ENCODE results near the gene GFI1B.
"Not testable (repeated sequence)": the region's sequence is repeated elsewhere in the genome, so short reads cannot be mapped to it uniquely, and the experiment has no call there.

GFI1B gene

GRCh38 chr9:132978451-132979131 lies at the start of gene GFI1B:
Gene GFI1B (plus strand): TSS chr9:132978694. CDS start chr9:132986679, 7,985 bp downstream.
- DNase-seq = no peak

GRCh38 chr9:132931178-132931735 lies 47.2 kb upstream of the GFI1B start:
- no peak for DNase-seq

GRCh38 chr9:132935026-132935425 lies 43.5 kb upstream of the GFI1B start:
- no peak for DNase-seq

- no peak for DNase-seq
Measured at GRCh38 chr9:132937463-132937901, 41.0 kb upstream of the GFI1B start.

GRCh38 chr9:132939169-132939568 lies 39.3 kb upstream of the GFI1B start:
- no peak for DNase-seq

GRCh38 chr9:132942541-132943182 lies 35.8 kb upstream of the GFI1B start:
- DNase-seq = no peak

- peak in 1 of 2 experiments; percentile 23 for DNase-seq
Measured at GRCh38 chr9:132943651-132944293, 34.7 kb upstream of the GFI1B start.

- peak; percentile 99 for DNase-seq
Measured at GRCh38 chr9:132944294-132945185, 34.0 kb upstream of the GFI1B start, which contains the start of gene TSC1. Gene TSC1 (minus strand): TSS chr9:132944616. CDS start chr9:132928872, 15,744 bp downstream.

- DNase-seq = no peak
Measured at GRCh38 chr9:132945186-132946130, 33.0 kb upstream of the GFI1B start.

GRCh38 chr9:132946211-132946610 lies 32.3 kb upstream of the GFI1B start:
- DNase-seq = no peak

- DNase-seq = no peak
Measured at GRCh38 chr9:132946631-132947295, 31.7 kb upstream of the GFI1B start.

GRCh38 chr9:132947756-132948155 lies 30.7 kb upstream of the GFI1B start:
- no peak for DNase-seq

- DNase-seq = no peak
Measured at GRCh38 chr9:132948482-132949050, 29.9 kb upstream of the GFI1B start.

GRCh38 chr9:132949709-132950108 lies 28.8 kb upstream of the GFI1B start:
- DNase-seq = no peak

GRCh38 chr9:132955123-132955522 lies 23.4 kb upstream of the GFI1B start:
- no peak for DNase-seq

- DNase-seq = no peak
Measured at GRCh38 chr9:132955768-132956167, 22.7 kb upstream of the GFI1B start.

- no peak for DNase-seq
Measured at GRCh38 chr9:132957805-132958204, 20.7 kb upstream of the GFI1B start.

- no peak for DNase-seq
Measured at GRCh38 chr9:132961002-132961401, 17.5 kb upstream of the GFI1B start.

- DNase-seq = no peak
Measured at GRCh38 chr9:132965478-132965877, 13.0 kb upstream of the GFI1B start.

- DNase-seq = not testable (repeated sequence)
Measured at GRCh38 chr9:132967908-132968307, 10.6 kb upstream of the GFI1B start.

Measured in activated T-cell treated with anti-CD3 and anti-CD28 coated beads, Interleukin-2, amount 50 U/mL, for 48 hours (primary cell).